H9 (cell line): ENCODE results near the gene CENPH. TPM values are rescaled to one million over a fixed set of nuclear protein-coding genes. Genes with fewer than 3 reads are reported as not detected.
"Not testable (repeated sequence)": the region's sequence is repeated elsewhere in the genome, so short reads cannot be mapped to it uniquely, and the experiment has no call there.

Experiments
- DNase-seq: peaks from one replicate; pipeline ENCODE4 v3.0.0-alpha.2; 2017
- H2AFZ ChIP-seq: one replicate; pipeline ENCODE4 v1.6.1; 2013; ENCODE audit warnings: mild to moderate bottlenecking, low read length, control low read depth, moderate library complexity
- H2AK5ac ChIP-seq: 2 replicates; pipeline ENCODE4 v1.6.1; 2013; ENCODE audit warnings: low read length, control low read depth, mixed read lengths; ENCODE audit not compliant: insufficient read length
- H2BK120ac ChIP-seq: one replicate; pipeline ENCODE4 v1.6.1; 2013; ENCODE audit warnings: low read depth, mild to moderate bottlenecking, low read length, control low read depth, inconsistent platforms; ENCODE audit not compliant: poor library complexity, severe bottlenecking
- H2BK12ac ChIP-seq: 2 replicates; pipeline ENCODE4 v1.6.1; 2013; ENCODE audit warnings: low read length, control low read depth, mixed read lengths, low read depth; ENCODE audit not compliant: insufficient read length
- H2BK15ac ChIP-seq: 2 replicates; pipeline ENCODE4 v1.6.1; 2013; ENCODE audit warnings: low read depth, low read length, control low read depth
- H2BK20ac ChIP-seq: one replicate; pipeline ENCODE4 v1.6.1; 2013; ENCODE audit warnings: low read depth, mild to moderate bottlenecking, low read length, control low read depth, inconsistent platforms; ENCODE audit not compliant: poor library complexity, severe bottlenecking
- H2BK5ac ChIP-seq: 2 replicates; pipeline ENCODE4 v1.6.1; 2013; ENCODE audit warnings: low read length, control low read depth, mixed read lengths; ENCODE audit not compliant: insufficient read length
- H3K14ac ChIP-seq: 2 replicates; pipeline ENCODE4 v1.6.1; 2013; ENCODE audit warnings: low read length, control low read depth; ENCODE audit not compliant: insufficient read depth
- H3K18ac ChIP-seq: 2 replicates; pipeline ENCODE4 v1.6.1; 2013; ENCODE audit warnings: low read depth, mild to moderate bottlenecking, mixed read lengths, low read length, control low read depth; ENCODE audit not compliant: insufficient read length
- H3K23ac ChIP-seq: 2 replicates; pipeline ENCODE4 v1.6.1; 2013; ENCODE audit warnings: low read length, control low read depth, mixed read lengths, low read depth; ENCODE audit not compliant: insufficient read length
- H3K23me2 ChIP-seq: 2 replicates; pipeline ENCODE4 v1.6.1; 2013; ENCODE audit warnings: low read depth, mild to moderate bottlenecking, mixed read lengths, low read length, control low read depth; ENCODE audit not compliant: insufficient read length, poor library complexity, severe bottlenecking
- H3K27ac ChIP-seq: 2 replicates; pipeline ENCODE4 v1.5.1; 2013; ENCODE audit warnings: low read length, control low read depth, mixed read lengths, low read depth; ENCODE audit not compliant: insufficient read length
- H3K27me3 ChIP-seq: 2 replicates; pipeline ENCODE4 v1.6.1; 2013; ENCODE audit warnings: low read length, control low read depth, inconsistent platforms; ENCODE audit not compliant: insufficient read depth
- H3K4ac ChIP-seq: 2 replicates; pipeline ENCODE4 v1.6.1; 2013; ENCODE audit warnings: low read depth, mild to moderate bottlenecking, control low read depth, inconsistent platforms, low read length, moderate library complexity
- H3K4me1 ChIP-seq: 2 replicates; pipeline ENCODE4 v1.6.1; 2013; ENCODE audit warnings: low read length, control low read depth, inconsistent platforms; ENCODE audit not compliant: insufficient read depth
- H3K4me2 ChIP-seq: 2 replicates; pipeline ENCODE4 v1.6.1; 2013; ENCODE audit warnings: low read length, control low read depth, mixed read lengths; ENCODE audit not compliant: insufficient read length, insufficient read depth
- H3K56ac ChIP-seq: 2 replicates; pipeline ENCODE4 v1.6.1; 2013; ENCODE audit warnings: low read depth, mild to moderate bottlenecking, mixed read lengths, low read length, control low read depth; ENCODE audit not compliant: insufficient read length
- H3K79me1 ChIP-seq: 2 replicates; pipeline ENCODE4 v1.6.1; 2013; ENCODE audit warnings: low read depth, mild to moderate bottlenecking, moderate library complexity, low read length, control low read depth, inconsistent platforms; ENCODE audit not compliant: insufficient read depth, poor library complexity, severe bottlenecking
- H3K79me2 ChIP-seq: 2 replicates; pipeline ENCODE4 v1.6.1; 2013; ENCODE audit warnings: low read length, control low read depth, inconsistent platforms; ENCODE audit not compliant: insufficient read depth
- H3K9ac ChIP-seq: 2 replicates; pipeline ENCODE4 v1.6.1; 2013; ENCODE audit warnings: low read length, control low read depth, mixed read lengths; ENCODE audit not compliant: insufficient read length; ENCODE audit errors: extremely low read depth
- H3K9me3 ChIP-seq: one replicate; pipeline ENCODE4 v1.6.1; 2013; ENCODE audit warnings: low read depth, low read length, inconsistent platforms; ENCODE audit not compliant: control insufficient read depth
- H3T11ph ChIP-seq: one replicate; pipeline ENCODE4 v1.6.1; 2013; ENCODE audit warnings: mild to moderate bottlenecking, low read length, control low read depth, inconsistent platforms
- H4K20me1 ChIP-seq: one replicate; pipeline ENCODE4 v1.6.1; 2013; ENCODE audit not compliant: control insufficient read depth, insufficient read length, insufficient read depth
- H4K5ac ChIP-seq: 2 replicates; pipeline ENCODE4 v1.6.1; 2013; ENCODE audit warnings: low read depth, mild to moderate bottlenecking, mixed read lengths, low read length, control low read depth; ENCODE audit not compliant: insufficient read length
- H4K8ac ChIP-seq: replicated peaks from 2 replicates; pipeline ENCODE4 v1.6.1; 2013; ENCODE audit warnings: low read length, control low read depth, mixed read lengths, low read depth; ENCODE audit not compliant: insufficient read length
- H4K91ac ChIP-seq: 2 replicates; pipeline ENCODE4 v1.6.1; 2013; ENCODE audit warnings: low read depth, mild to moderate bottlenecking, moderate library complexity, mixed read lengths, low read length, control low read depth; ENCODE audit not compliant: insufficient read length
- H3K27ac Mint-ChIP-seq, 3 experiments: 2 replicates in 2 of 3; 3 replicates in 1 of 3; pipeline ENCODE4 v1.8.0; 2020 to 2021; ENCODE audit warnings: mixed read lengths in 3 of 3, mild to moderate bottlenecking in 1 of 3, moderate library complexity in 1 of 3
- H3K27me3 Mint-ChIP-seq: 2 replicates; pipeline ENCODE4 v1.8.0; 2021; ENCODE audit warnings: low read depth, mild to moderate bottlenecking, moderate library complexity, mixed read lengths
- H3K36me3 Mint-ChIP-seq, 3 experiments: 2 replicates in 2 of 3; 3 replicates in 1 of 3; pipeline ENCODE4 v1.8.0; 2020 to 2021; ENCODE audit warnings: low read depth in 3 of 3, mixed read lengths in 3 of 3; ENCODE audit not compliant: insufficient read depth in 1 of 3
- H3K4me1 Mint-ChIP-seq, 2 experiments: 2 replicates each; pipeline ENCODE4 v1.8.0; 2020; ENCODE audit warnings: mixed read lengths in 2 of 2
- H3K4me3 Mint-ChIP-seq, 2 experiments: 2 replicates in 1 of 2; 3 replicates in 1 of 2; pipeline ENCODE4 v1.8.0; 2020 to 2021; ENCODE audit warnings: mild to moderate bottlenecking in 2 of 2, mixed read lengths in 2 of 2, moderate library complexity in 1 of 2
- H3K9me3 Mint-ChIP-seq, 2 experiments: 2 replicates in 1 of 2; 3 replicates in 1 of 2; pipeline ENCODE4 v1.8.0; 2020; ENCODE audit warnings: mild to moderate bottlenecking in 2 of 2, mixed read lengths in 2 of 2, moderate library complexity in 1 of 2
- CTCF ChIP-seq: fragments of 200-600 bp; sonication (generic); conservative IDR thresholded peaks from 3 replicates; pipeline ENCODE4 v1.8.0; 2021; ENCODE audit warnings: antibody characterized with exemption, mild to moderate bottlenecking
- WGBS: extraction: QIAGEN DNeasy Blood & Tissue Kit; methylation state at CpG from one replicate; pipeline ENCODE4 v1.1.7; 2013; ENCODE audit warnings: missing lambda C conversion rate, low lambda C conversion rate, mixed read lengths; ENCODE audit not compliant: insufficient read length; ENCODE audit errors: extremely low coverage; 5-methylcytosine and 5-hydroxymethylcytosine counted together
- total RNA-seq: library from RNA; stranded (reverse); gene quantifications from 2 replicates; pipeline ENCODE4 v1.2.1, GENCODE V29; 2021

CENPH gene
- total RNA-seq, 1 experiment from 2014 or later: 82.8 TPM

GRCh38 chr5:69170969-69171368 is 18.4 kb upstream of the CENPH start:
- Histone ChIP-seq H3K9ac (no peak overlapping the region), H4K8ac (no peak overlapping the region), H3K56ac (no peak overlapping the region), H3K14ac (no peak overlapping the region), H2AK5ac (no peak overlapping the region), H3K27ac (no peak overlapping the region), H2BK5ac (no peak overlapping the region), H3K27me3 (no peaks in the 10 kb centered on the region), H3K4me2 (no peak overlapping the region), H3K23me2 (peaks cover 4% of the 10 kb centered on the region), H3K79me2 (peaks cover 9% of the 10 kb centered on the region; the same call in 1 of the 2 replicates), H3T11ph (no peak overlapping the region), H3K18ac (no peak overlapping the region), H2BK20ac (no peak overlapping the region), H2BK15ac (no peak overlapping the region), H2BK12ac (no peak overlapping the region), H4K91ac (no peak overlapping the region), H3K4ac (no peak overlapping the region), H4K20me1 (no peaks in the 10 kb centered on the region), H4K5ac (no peak overlapping the region), H3K79me1 (peaks cover 12% of the 10 kb centered on the region), H2AFZ (no peak overlapping the region), H3K9me3 (no peaks in the 10 kb centered on the region), H3K23ac (no peak overlapping the region), H2BK120ac (no peak overlapping the region), H3K4me1 (no peaks in the 10 kb centered on the region)
- DNase-seq: no peak
- TF ChIP-seq CTCF: no peak
- Mint-ChIP-seq H3K27me3 (no peaks in the 10 kb centered on the region), H3K9me3 (no peaks in the 10 kb centered on the region; a peak in 1 of 5 replicates), H3K36me3 (peaks cover 73 to 85% (median 82%) of the 10 kb centered on the region in 3 experiments), H3K4me3 (no peak overlapping the region), H3K27ac (peak overlapping the region in 2 of 3 experiments; percentile 47 to 89; a peak in 2 of 7 replicates), H3K4me1 (peaks cover 23 to 29% of the 10 kb centered on the region in 2 experiments)
- WGBS: no CpG with 5 or more reads among the region's 3 CpGs

GRCh38 chr5:69181659-69182293 is 7.6 kb upstream of the CENPH start:
- H4K8ac ChIP-seq, H3K79me2 ChIP-seq, H3K9me3 Mint-ChIP-seq, H2BK12ac ChIP-seq, H2BK5ac ChIP-seq, H3K9me3 ChIP-seq, H3K4ac ChIP-seq, H2AFZ ChIP-seq, H3K27me3 ChIP-seq, H3K14ac ChIP-seq, H3K4me2 ChIP-seq, H2BK120ac ChIP-seq, H3T11ph ChIP-seq, H3K56ac ChIP-seq, H2BK15ac ChIP-seq, H3K4me3 Mint-ChIP-seq, DNase-seq, H3K4me1 Mint-ChIP-seq, H4K5ac ChIP-seq, H2AK5ac ChIP-seq, H3K23me2 ChIP-seq, H2BK20ac ChIP-seq, H4K91ac ChIP-seq, H3K9ac ChIP-seq, H3K27ac ChIP-seq, H3K4me1 ChIP-seq, H3K79me1 ChIP-seq, H3K23ac ChIP-seq, H3K18ac ChIP-seq, H4K20me1 ChIP-seq, H3K27me3 Mint-ChIP-seq: not testable (repeated sequence)
- WGBS: no CpG with 5 or more reads among the region's 15 CpGs
- Mint-ChIP-seq H3K27ac (peak overlapping the region in 1 of 3 experiments; percentile 55; a peak in 1 of 7 replicates), H3K36me3 (peaks cover 7 to 16% (median 15%) of the 10 kb centered on the region in 3 experiments)
